Osteocyte (in vitro differentiated cells): ENCODE measurements around the gene PPFIA1. TPM values are rescaled to one million over a fixed set of nuclear protein-coding genes. Genes with fewer than 3 reads are reported as not detected.
A peak's percentile ranks its signal among the peaks of the same experiment; 100 is the strongest.

ENCODE experiments used
- DNase-seq: peaks from one replicate; pipeline ENCODE4 v3.0.0; 2021; ENCODE audit warnings: mixed read lengths; ENCODE audit not compliant: unreplicated experiment; ENCODE audit errors: extremely low spot score
- H3K27ac Mint-ChIP-seq: one replicate; pipeline ENCODE4 v1.8.0; 2021; ENCODE audit warnings: mild to moderate bottlenecking, mixed read lengths; ENCODE audit not compliant: unreplicated experiment
- H3K27me3 Mint-ChIP-seq: one replicate; pipeline ENCODE4 v1.8.0; 2021; ENCODE audit warnings: mixed read lengths; ENCODE audit not compliant: unreplicated experiment
- H3K36me3 Mint-ChIP-seq: one replicate; pipeline ENCODE4 v1.8.0; 2021; ENCODE audit warnings: mixed read lengths; ENCODE audit not compliant: unreplicated experiment
- H3K4me1 Mint-ChIP-seq: one replicate; pipeline ENCODE4 v1.8.0; 2021; ENCODE audit warnings: mixed read lengths; ENCODE audit not compliant: unreplicated experiment
- H3K4me3 Mint-ChIP-seq: one replicate; pipeline ENCODE4 v1.8.0; 2021; ENCODE audit warnings: mild to moderate bottlenecking, moderate library complexity, mixed read lengths; ENCODE audit not compliant: unreplicated experiment
- H3K9me3 Mint-ChIP-seq: one replicate; pipeline ENCODE4 v1.8.0; 2021; ENCODE audit warnings: mixed read lengths; ENCODE audit not compliant: unreplicated experiment
- total RNA-seq: library from RNA; stranded (reverse); gene quantifications from 2 replicates; pipeline ENCODE4 v1.2.1, GENCODE V29; 2021
- TF ChIP-seq, protein P1 (sequence below): fragments of 200-600 bp; sonication (generic); IDR thresholded peaks from 2 replicates; pipeline ENCODE4 v1.5.0; 2021; ENCODE audit warnings: antibody characterized with exemption, mild to moderate bottlenecking, moderate library complexity

The PPFIA1 gene
- total RNA-seq, 1 donor from 2014 or later, result 70.4 TPM

DNA sequence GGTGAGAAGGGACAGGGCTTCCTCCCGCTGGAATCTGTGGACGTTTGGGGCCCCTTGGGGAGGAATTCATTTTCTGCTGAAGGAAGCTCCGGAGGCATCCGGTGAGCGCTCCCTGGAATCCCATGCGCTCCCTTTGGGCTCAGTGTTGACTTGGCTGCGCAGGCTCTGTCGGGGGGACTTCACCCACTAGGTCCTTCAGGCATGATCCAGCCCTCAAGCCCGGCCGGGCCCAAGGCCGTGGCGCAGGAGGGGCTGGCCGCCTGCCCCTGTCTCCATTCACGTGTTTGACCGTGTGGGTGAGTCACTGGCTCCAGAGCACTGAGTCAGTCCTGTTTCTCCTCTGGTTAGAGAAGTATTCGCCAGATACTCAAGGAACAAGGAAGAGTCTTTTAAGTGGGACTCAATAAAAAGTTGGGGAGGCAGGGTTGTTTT lies 129.2 kb downstream of the PPFIA1 start:
- TF ChIP-seq, protein P1, sequence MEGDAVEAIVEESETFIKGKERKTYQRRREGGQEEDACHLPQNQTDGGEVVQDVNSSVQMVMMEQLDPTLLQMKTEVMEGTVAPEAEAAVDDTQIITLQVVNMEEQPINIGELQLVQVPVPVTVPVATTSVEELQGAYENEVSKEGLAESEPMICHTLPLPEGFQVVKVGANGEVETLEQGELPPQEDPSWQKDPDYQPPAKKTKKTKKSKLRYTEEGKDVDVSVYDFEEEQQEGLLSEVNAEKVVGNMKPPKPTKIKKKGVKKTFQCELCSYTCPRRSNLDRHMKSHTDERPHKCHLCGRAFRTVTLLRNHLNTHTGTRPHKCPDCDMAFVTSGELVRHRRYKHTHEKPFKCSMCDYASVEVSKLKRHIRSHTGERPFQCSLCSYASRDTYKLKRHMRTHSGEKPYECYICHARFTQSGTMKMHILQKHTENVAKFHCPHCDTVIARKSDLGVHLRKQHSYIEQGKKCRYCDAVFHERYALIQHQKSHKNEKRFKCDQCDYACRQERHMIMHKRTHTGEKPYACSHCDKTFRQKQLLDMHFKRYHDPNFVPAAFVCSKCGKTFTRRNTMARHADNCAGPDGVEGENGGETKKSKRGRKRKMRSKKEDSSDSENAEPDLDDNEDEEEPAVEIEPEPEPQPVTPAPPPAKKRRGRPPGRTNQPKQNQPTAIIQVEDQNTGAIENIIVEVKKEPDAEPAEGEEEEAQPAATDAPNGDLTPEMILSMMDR, result no peak
- H3K4me1 Mint-ChIP-seq, result peaks cover 26% of the 10 kb centered on the region
- H3K9me3 Mint-ChIP-seq, result no peaks in the 10 kb centered on the region
- H3K4me3 Mint-ChIP-seq, result peak overlapping the region; percentile 81
- H3K27ac Mint-ChIP-seq, result peak overlapping the region; percentile 93
- H3K36me3 Mint-ChIP-seq, result peaks cover 3% of the 10 kb centered on the region
- no peaks in the 10 kb centered on the region for H3K27me3 Mint-ChIP-seq
- peak; percentile 90 for DNase-seq

DNA sequence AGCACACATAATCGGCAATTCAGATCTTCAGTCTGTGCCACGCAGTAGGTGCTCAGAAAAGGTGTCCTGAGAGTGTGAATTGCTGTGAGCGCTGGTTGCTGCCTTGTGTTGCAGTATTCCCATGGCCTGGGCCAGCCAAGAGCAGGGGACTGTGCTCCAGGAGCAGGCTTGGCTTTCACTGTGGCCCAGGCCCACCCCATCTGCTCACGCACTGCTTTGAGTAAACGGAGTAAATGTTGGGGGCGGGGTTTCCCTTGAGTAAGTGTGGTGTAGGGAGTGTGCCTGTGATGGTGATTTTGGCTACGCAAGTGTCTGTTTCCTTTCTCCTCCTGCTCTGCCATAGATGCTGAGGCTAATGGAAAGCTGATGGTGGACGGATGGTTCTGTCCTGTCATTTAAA lies 130.2 kb downstream of the PPFIA1 start:
- TF ChIP-seq, protein P1, result no peak
- no peak overlapping the region for H3K4me3 Mint-ChIP-seq
- no peak overlapping the region for H3K27ac Mint-ChIP-seq
- peaks cover 26% of the 10 kb centered on the region for H3K4me1 Mint-ChIP-seq
- H3K27me3 Mint-ChIP-seq, result no peaks in the 10 kb centered on the region
- no peaks in the 10 kb centered on the region for H3K9me3 Mint-ChIP-seq
- peaks cover 6% of the 10 kb centered on the region for H3K36me3 Mint-ChIP-seq
- no peak for DNase-seq

DNA sequence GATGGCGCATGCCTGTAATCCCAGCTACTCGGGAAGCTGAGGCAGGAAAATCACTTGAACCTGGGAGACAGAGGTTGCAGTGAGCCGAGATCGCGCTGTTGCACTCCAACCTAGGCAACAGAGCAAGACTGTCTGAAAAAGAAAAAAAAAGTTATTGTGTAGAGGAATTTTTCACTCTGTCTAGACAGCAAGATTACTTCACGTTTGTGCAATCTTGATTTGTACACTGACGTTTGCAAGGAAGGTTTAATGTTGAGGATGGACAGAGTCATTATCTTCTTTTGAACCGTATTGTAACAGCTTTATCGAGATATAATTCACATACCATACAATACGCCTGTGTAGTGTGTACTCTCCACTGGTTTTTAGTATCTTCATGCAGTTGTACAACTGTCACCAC lies 131.5 kb downstream of the PPFIA1 start:
- no peaks in the 10 kb centered on the region for H3K27me3 Mint-ChIP-seq
- peaks cover 24% of the 10 kb centered on the region for H3K4me1 Mint-ChIP-seq
- H3K9me3 Mint-ChIP-seq, result no peaks in the 10 kb centered on the region
- TF ChIP-seq, protein P1, result no peak
- H3K27ac Mint-ChIP-seq, result no peak overlapping the region
- peaks cover 9% of the 10 kb centered on the region for H3K36me3 Mint-ChIP-seq
- no peak overlapping the region for H3K4me3 Mint-ChIP-seq
- DNase-seq, result no peak

DNA sequence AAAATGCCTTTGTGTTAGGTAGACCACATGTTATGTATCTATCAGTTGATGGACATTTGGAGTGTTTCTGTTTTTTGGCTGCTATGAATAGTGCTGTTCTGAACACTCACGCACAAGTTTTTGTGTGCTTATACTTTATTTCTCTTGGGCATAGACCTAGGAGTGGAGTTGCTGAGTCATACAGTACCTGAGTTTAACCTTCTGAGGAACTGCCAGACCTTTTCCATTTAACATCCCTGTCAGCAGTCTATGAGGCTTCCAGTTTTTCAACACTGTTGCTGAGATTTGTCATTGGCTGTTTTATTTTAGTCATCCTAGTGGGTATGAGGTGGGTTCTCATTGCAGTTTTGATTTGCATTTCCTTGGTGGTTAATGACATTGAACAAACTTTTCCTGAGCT lies 132.2 kb downstream of the PPFIA1 start:
- TF ChIP-seq, protein P1, result no peak

DNA sequence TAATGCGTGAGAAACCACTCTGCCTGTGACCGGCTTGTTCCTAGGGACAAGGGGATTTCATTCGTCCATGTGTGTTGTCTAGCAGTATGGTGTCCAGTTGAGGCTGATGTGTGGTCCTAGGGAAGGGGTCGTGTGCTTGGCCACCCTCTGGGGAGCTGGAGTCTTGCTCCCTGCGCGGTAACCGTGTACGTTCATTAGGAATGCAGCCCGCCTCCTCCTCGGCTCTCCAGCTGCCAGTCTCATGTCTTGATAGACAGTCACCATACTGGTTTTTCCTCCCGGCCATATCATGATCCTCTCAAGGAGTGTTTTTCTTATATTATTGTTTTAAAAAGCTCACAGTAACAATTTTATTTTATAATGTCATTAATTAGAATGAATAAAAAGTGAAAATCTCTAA lies 133.8 kb downstream of the PPFIA1 start:
- no peaks in the 10 kb centered on the region for H3K9me3 Mint-ChIP-seq
- DNase-seq, result no peak
- peaks cover 15% of the 10 kb centered on the region for H3K4me1 Mint-ChIP-seq
- H3K36me3 Mint-ChIP-seq, result peaks cover 25% of the 10 kb centered on the region
- H3K27me3 Mint-ChIP-seq, result no peaks in the 10 kb centered on the region
- TF ChIP-seq, protein P1, result no peak
- H3K27ac Mint-ChIP-seq, result no peak overlapping the region
- H3K4me3 Mint-ChIP-seq, result no peak overlapping the region

More for the DNA sequence above, 132.2 kb downstream of the PPFIA1 start:
- H3K9me3 Mint-ChIP-seq, result no peaks in the 10 kb centered on the region
- H3K4me1 Mint-ChIP-seq, result peaks cover 18% of the 10 kb centered on the region
- no peak overlapping the region for H3K4me3 Mint-ChIP-seq
- H3K27me3 Mint-ChIP-seq, result no peaks in the 10 kb centered on the region
- H3K36me3 Mint-ChIP-seq, result peaks cover 15% of the 10 kb centered on the region
- no peak for DNase-seq
- no peak overlapping the region for H3K27ac Mint-ChIP-seq
